Loucy (cell line): ENCODE data around the gene TRPC3.

Source experiments
- H2AFZ ChIP-seq: fragments of 200-600 bp; sonication (generic); 2 replicates; pipeline ENCODE4 v1.6.0; 2016; ENCODE audit warnings: antibody characterized with exemption, mild to moderate bottlenecking, low read length, moderate library complexity
- H3F3A ChIP-seq: fragments of 200-600 bp; 2 replicates; pipeline ENCODE4 v1.6.0; 2016; ENCODE audit warnings: antibody characterized with exemption, low read depth, mild to moderate bottlenecking
- H3K27me3 ChIP-seq: fragments of 200-600 bp; sonication (generic); 2 replicates; pipeline ENCODE4 v1.6.1; 2014; ENCODE audit warnings: low read length, mild to moderate bottlenecking; ENCODE audit not compliant: insufficient read depth, poor library complexity, severe bottlenecking
- H3K36me3 ChIP-seq: fragments of 200-600 bp; sonication (generic); 2 replicates; pipeline ENCODE4 v1.6.1; 2016; ENCODE audit warnings: low read length; ENCODE audit not compliant: insufficient read depth
- H3K4me1 ChIP-seq: fragments of 200-600 bp; sonication (generic); 2 replicates; pipeline ENCODE4 v1.5.1; 2014; ENCODE audit warnings: low read length, mild to moderate bottlenecking; ENCODE audit not compliant: insufficient read depth, poor library complexity, severe bottlenecking
- H3K4me2 ChIP-seq: fragments of 200-600 bp; sonication (generic); 2 replicates; pipeline ENCODE4 v1.6.0; 2014; ENCODE audit warnings: antibody characterized with exemption, low read length, low read depth, mild to moderate bottlenecking; ENCODE audit not compliant: poor library complexity, severe bottlenecking
- H3K4me3 ChIP-seq: fragments of 200-600 bp; sonication (generic); 2 replicates; pipeline ENCODE4 v1.5.1; 2014; ENCODE audit warnings: low read length, mild to moderate bottlenecking, mixed read lengths; ENCODE audit not compliant: poor library complexity, severe bottlenecking
- H3K79me2 ChIP-seq: fragments of 200-600 bp; sonication (generic); 2 replicates; pipeline ENCODE4 v1.6.1; 2014; ENCODE audit warnings: low read length; ENCODE audit not compliant: insufficient read depth
- H3K9ac ChIP-seq: fragments of 200-600 bp; sonication (generic); 2 replicates; pipeline ENCODE4 v1.6.0; 2014; ENCODE audit warnings: mild to moderate bottlenecking, low read depth, low read length, moderate library complexity; ENCODE audit not compliant: poor library complexity, severe bottlenecking
- H3K9me2 ChIP-seq: fragments of 200-600 bp; sonication (generic); replicated peaks from 2 replicates; pipeline ENCODE4 v1.6.1; 2016; ENCODE audit warnings: low read depth, low read length, mixed read lengths
- H3K9me3 ChIP-seq: fragments of 200-600 bp; sonication (generic); 2 replicates; pipeline ENCODE4 v1.6.1; 2014; ENCODE audit warnings: mild to moderate bottlenecking, antibody characterized with exemption, low read length, low read depth; ENCODE audit not compliant: insufficient read depth
- H4K20me1 ChIP-seq: fragments of 200-600 bp; sonication (generic); 2 replicates; pipeline ENCODE4 v1.6.0; 2014; ENCODE audit warnings: antibody characterized with exemption, low read length, mild to moderate bottlenecking; ENCODE audit not compliant: insufficient read depth, poor library complexity, severe bottlenecking
- EZH2phosphoT487 ChIP-seq: fragments of 200-600 bp; IDR thresholded peaks from 2 replicates; pipeline ENCODE4 v1.6.1; 2018; ENCODE audit warnings: antibody characterized with exemption, mild to moderate bottlenecking, moderate library complexity, borderline replicate concordance
- TF ChIP-seq, protein P1 (sequence below): fragments of 200-600 bp; sonication (generic); conservative IDR thresholded peaks from 2 replicates; pipeline ENCODE4 v1.5.1; 2014; ENCODE audit warnings: mild to moderate bottlenecking, antibody characterized with exemption, low read length

Gene TRPC3

DNA sequence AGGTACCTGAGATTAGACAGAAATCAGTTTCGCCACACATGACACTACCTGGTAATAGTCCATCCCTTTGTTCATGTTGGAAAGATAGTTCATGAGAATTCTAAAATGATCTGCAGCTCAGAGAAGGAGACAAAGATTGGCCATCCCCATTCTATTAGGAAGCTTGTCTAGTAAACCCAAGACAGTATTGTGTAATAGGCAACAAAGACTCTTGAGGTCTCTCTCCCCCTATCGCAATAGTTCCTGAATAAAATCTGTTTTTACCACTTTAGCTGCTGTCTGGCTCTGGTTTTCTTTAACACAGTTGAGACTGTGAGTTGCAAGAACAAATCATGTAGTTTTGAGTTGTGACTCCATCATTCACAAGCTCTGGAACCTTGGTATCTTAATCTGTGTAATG is 66.7 kb downstream of the TRPC3 start:
- no peaks in the 10 kb centered on the region for H3K36me3 ChIP-seq
- no peaks in the 10 kb centered on the region for H3K4me1 ChIP-seq
- no peaks in the 10 kb centered on the region for H3F3A ChIP-seq
- TF ChIP-seq, protein P1, sequence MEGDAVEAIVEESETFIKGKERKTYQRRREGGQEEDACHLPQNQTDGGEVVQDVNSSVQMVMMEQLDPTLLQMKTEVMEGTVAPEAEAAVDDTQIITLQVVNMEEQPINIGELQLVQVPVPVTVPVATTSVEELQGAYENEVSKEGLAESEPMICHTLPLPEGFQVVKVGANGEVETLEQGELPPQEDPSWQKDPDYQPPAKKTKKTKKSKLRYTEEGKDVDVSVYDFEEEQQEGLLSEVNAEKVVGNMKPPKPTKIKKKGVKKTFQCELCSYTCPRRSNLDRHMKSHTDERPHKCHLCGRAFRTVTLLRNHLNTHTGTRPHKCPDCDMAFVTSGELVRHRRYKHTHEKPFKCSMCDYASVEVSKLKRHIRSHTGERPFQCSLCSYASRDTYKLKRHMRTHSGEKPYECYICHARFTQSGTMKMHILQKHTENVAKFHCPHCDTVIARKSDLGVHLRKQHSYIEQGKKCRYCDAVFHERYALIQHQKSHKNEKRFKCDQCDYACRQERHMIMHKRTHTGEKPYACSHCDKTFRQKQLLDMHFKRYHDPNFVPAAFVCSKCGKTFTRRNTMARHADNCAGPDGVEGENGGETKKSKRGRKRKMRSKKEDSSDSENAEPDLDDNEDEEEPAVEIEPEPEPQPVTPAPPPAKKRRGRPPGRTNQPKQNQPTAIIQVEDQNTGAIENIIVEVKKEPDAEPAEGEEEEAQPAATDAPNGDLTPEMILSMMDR = no peak
- no peak for TF ChIP-seq EZH2phosphoT487
- no peaks in the 10 kb centered on the region for H4K20me1 ChIP-seq
- no peak overlapping the region for H3K9ac ChIP-seq
- no peaks in the 10 kb centered on the region for H3K9me2 ChIP-seq
- H3K27me3 ChIP-seq = peaks cover 3% of the 10 kb centered on the region
- no peaks in the 10 kb centered on the region for H3K9me3 ChIP-seq
- no peak overlapping the region for H3K4me2 ChIP-seq
- no peaks in the 10 kb centered on the region for H3K79me2 ChIP-seq
- H2AFZ ChIP-seq = no peak overlapping the region
- H3K4me3 ChIP-seq = no peak overlapping the region

DNA sequence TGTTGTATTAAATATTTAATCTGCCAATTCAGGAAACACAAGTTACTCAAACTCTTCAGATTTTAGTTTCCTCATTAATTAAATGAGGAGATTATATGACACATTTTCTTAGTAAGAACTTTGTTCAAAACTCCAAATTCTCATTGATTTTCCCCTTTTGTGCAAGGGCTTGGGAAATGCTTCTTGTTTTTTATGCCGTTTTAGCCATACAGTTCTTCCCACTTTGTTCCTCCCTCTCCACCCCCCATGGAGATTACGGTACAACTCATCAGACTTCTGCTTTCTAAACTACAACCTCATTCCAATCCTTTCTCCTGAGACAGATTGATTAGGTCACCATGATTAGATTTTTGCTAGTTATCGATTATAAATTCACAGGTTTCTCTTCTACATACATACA is 70.7 kb downstream of the TRPC3 start:
- Histone ChIP-seq H3K4me2 (no peak overlapping the region), H2AFZ (no peak overlapping the region), H3K9me3 (no peaks in the 10 kb centered on the region), H3K27me3 (peaks cover 3% of the 10 kb centered on the region), H4K20me1 (no peaks in the 10 kb centered on the region), H3K4me3 (no peak overlapping the region), H3K79me2 (no peaks in the 10 kb centered on the region), H3F3A (no peaks in the 10 kb centered on the region), H3K9me2 (no peaks in the 10 kb centered on the region), H3K9ac (no peak overlapping the region), H3K4me1 (no peaks in the 10 kb centered on the region), H3K36me3 (no peaks in the 10 kb centered on the region)
- no peak for TF ChIP-seq EZH2phosphoT487
- TF ChIP-seq, protein P1 = no peak

DNA sequence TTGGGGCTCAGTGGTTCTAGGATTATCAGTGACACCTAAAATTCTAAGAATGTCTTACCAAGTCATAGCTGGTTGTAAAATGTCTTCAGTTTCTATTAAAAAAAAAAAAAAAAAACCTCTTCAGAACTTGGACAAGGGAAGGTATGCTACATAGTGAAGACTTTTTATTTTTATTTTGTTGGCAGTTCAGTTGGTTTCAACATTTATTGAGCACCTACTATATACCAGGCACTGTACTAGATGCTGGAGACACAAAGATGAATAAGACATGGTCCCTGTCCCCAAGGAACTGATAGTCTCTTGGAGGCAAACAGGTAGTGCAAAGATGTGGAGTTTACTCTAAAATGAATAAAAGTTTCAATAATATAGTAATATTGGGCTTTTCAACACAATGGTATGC is 72.7 kb downstream of the TRPC3 start:
- H3K27me3 ChIP-seq = peaks cover 3% of the 10 kb centered on the region
- H3K36me3 ChIP-seq = no peaks in the 10 kb centered on the region
- no peak overlapping the region for H3K9ac ChIP-seq
- no peaks in the 10 kb centered on the region for H3F3A ChIP-seq
- H3K79me2 ChIP-seq = no peaks in the 10 kb centered on the region
- no peaks in the 10 kb centered on the region for H4K20me1 ChIP-seq
- H2AFZ ChIP-seq = no peak overlapping the region
- H3K9me2 ChIP-seq = no peaks in the 10 kb centered on the region
- no peak overlapping the region for H3K4me3 ChIP-seq
- H3K4me1 ChIP-seq = no peaks in the 10 kb centered on the region
- TF ChIP-seq, protein P1 = no peak
- TF ChIP-seq EZH2phosphoT487 = no peak
- H3K9me3 ChIP-seq = no peaks in the 10 kb centered on the region
- no peak overlapping the region for H3K4me2 ChIP-seq
